A549 (cell line): ENCODE measurements around the gene IL2. TPM values are rescaled to one million over a fixed set of nuclear protein-coding genes. Genes with fewer than 3 reads are reported as not detected.

Experiments used
- ATAC-seq, 2 experiments: fragments of 200-7000 bp in 1 of 2; fragments of >200 bp in 1 of 2; cut with Nextera tagmentation in 1 of 2; cut with Tn5 transposase in 1 of 2; 3 replicates each; pipeline versions ENCODE4 v1.8.0 to v1.9.1; 2018 to 2020; ENCODE audit warnings: mild to moderate bottlenecking in 1 of 2, moderate library complexity in 1 of 2
- CTCF ChIA-PET: fragments of 300-600 bp; sonication (Branson Sonifier 250); formaldehyde crosslinking; extraction: SDS; loops from one replicate; lab custom pipeline; 2021; ENCODE audit warnings: antibody characterized with exemption, inconsistent platforms; lab: Yijun Ruan, JAX
- POLR2A ChIA-PET: fragments of 350-600 bp; formaldehyde crosslinking; extraction: SDS; loops from one replicate; lab custom pipeline; 2021; ENCODE audit warnings: antibody characterized with exemption, inconsistent platforms; lab: Yijun Ruan, JAX
- DNase-seq, 2 experiments: peaks; one replicate each; pipeline versions ENCODE4 v3.0.0 to v3.0.0-alpha.2; 2011 to 2016; ENCODE audit warnings: low read depth in 1 of 2, low spot score in 1 of 2
- FAIRE-seq: peaks from 2 replicates; lab custom pipeline; 2011; peaks lifted over from hg19 to GRCh38; lab: Jason Lieb, UNC
- H3K27ac ChIP-seq, 2 experiments: fragments of >200 bp; sonication (Bioruptor Twin); formaldehyde crosslinking; 3 replicates each; pipeline ENCODE4 v1.5.1; 2016 to 2017
- H3K4me1 ChIP-seq: fragments of >200 bp; sonication (Bioruptor Twin); formaldehyde crosslinking; 3 replicates; pipeline ENCODE4 v1.6.1; 2016
- H3K4me2 ChIP-seq: fragments of >200 bp; sonication (Bioruptor Twin); formaldehyde crosslinking; 3 replicates; pipeline ENCODE4 v1.6.1; 2016
- H3K4me3 ChIP-seq: fragments of >200 bp; sonication (Bioruptor Twin); formaldehyde crosslinking; 3 replicates; pipeline ENCODE4 v1.5.1; 2016
- H3K9me3 ChIP-seq: fragments of >200 bp; sonication (Bioruptor Twin); formaldehyde crosslinking; 3 replicates; pipeline ENCODE4 v1.6.1; 2016
- CBX8 ChIP-seq: fragments of 200-600 bp; sonication (generic); IDR thresholded peaks from 2 replicates; pipeline ENCODE4 v1.6.1; 2016
- CHD2 ChIP-seq: fragments of 150-350 bp; IDR thresholded peaks from 2 replicates; pipeline ENCODE4 v1.6.1; 2014; ENCODE audit warnings: low read length; ENCODE audit not compliant: partially characterized antibody
- EHMT2 ChIP-seq: fragments of 200-600 bp; sonication (generic); IDR thresholded peaks from 2 replicates; pipeline ENCODE4 v1.6.1; 2016; ENCODE audit warnings: antibody characterized with exemption, low read depth, mild to moderate bottlenecking, moderate library complexity
- ESRRA ChIP-seq: fragments of 150-350 bp; IDR thresholded peaks from 2 replicates; pipeline ENCODE4 v1.6.1; 2014; ENCODE audit warnings: mild to moderate bottlenecking, low read length, borderline replicate concordance
- FOSB ChIP-seq: fragments of 250-450 bp; sonication (Bioruptor Pico); IDR thresholded peaks from 2 replicates; pipeline ENCODE4 v1.5.0; 2020; ENCODE audit warnings: mild to moderate bottlenecking, moderate library complexity
- FOSL2 ChIP-seq, 2 experiments: fragments of 450-650 bp in 1 of 2; fragments of >200 bp in 1 of 2; sonication (Bioruptor Twin) in 1 of 2; formaldehyde crosslinking; IDR thresholded peaks; 2 replicates each; pipeline versions ENCODE4 v1.5.0 to v1.6.1; 2016 to 2020; ENCODE audit warnings: mild to moderate bottlenecking in 1 of 2, moderate library complexity in 1 of 2
- GATA3 ChIP-seq: IDR thresholded peaks from 2 replicates; pipeline ENCODE4 v1.6.1; 2012; ENCODE audit warnings: borderline replicate concordance
- HEYL ChIP-seq: fragments of 250-450 bp; sonication (Bioruptor Pico); IDR thresholded peaks from 2 replicates; pipeline ENCODE4 v1.8.0; 2021; ENCODE audit warnings: mild to moderate bottlenecking, moderate library complexity
- HMGXB4 ChIP-seq: fragments of 250-450 bp; sonication (Bioruptor Pico); IDR thresholded peaks from 2 replicates; pipeline ENCODE4 v1.5.0; 2021; ENCODE audit warnings: mild to moderate bottlenecking, moderate library complexity, borderline replicate concordance
- JUN ChIP-seq, 2 experiments: fragments of >200 bp; sonication (Bioruptor Twin); formaldehyde crosslinking; IDR thresholded peaks; 2 replicates in 1 of 2; 3 replicates in 1 of 2; pipeline ENCODE4 v1.6.1; 2016 to 2017
- JUNB ChIP-seq: fragments of >200 bp; sonication (Bioruptor Twin); formaldehyde crosslinking; IDR thresholded peaks from 2 replicates; pipeline ENCODE4 v1.6.1; 2016
- MAZ ChIP-seq: fragments of 150-350 bp; IDR thresholded peaks from 2 replicates; pipeline ENCODE4 v1.6.1; 2014; ENCODE audit warnings: antibody characterized with exemption, low read depth, low read length, borderline replicate concordance
- MYC ChIP-seq: IDR thresholded peaks from 2 replicates; pipeline ENCODE4 v1.6.1; 2012; ENCODE audit warnings: mild to moderate bottlenecking, inconsistent platforms, low read length, improper control_type of control experiment, borderline replicate concordance
- NPAS2 ChIP-seq: fragments of 250-450 bp; sonication (Bioruptor Pico); IDR thresholded peaks from 2 replicates; pipeline ENCODE4 v1.8.0; 2022; ENCODE audit warnings: mild to moderate bottlenecking, moderate library complexity, borderline replicate concordance
- NR3C1 ChIP-seq: fragments of >200 bp; sonication (Bioruptor Twin); formaldehyde crosslinking; IDR thresholded peaks from 3 replicates; pipeline ENCODE4 v1.6.1; 2017
- PHF8 ChIP-seq: fragments of 200-600 bp; sonication (generic); IDR thresholded peaks from 2 replicates; pipeline ENCODE4 v1.6.1; 2016; ENCODE audit warnings: low read depth, mild to moderate bottlenecking, antibody characterized with exemption, moderate library complexity, borderline replicate concordance
- POLR2A ChIP-seq: IDR thresholded peaks from 2 replicates; pipeline ENCODE4 v1.6.1; 2012; ENCODE audit warnings: mild to moderate bottlenecking, low read length
- RAD21 ChIP-seq, 2 experiments: fragments of >200 bp in 1 of 2; sonication (Bioruptor Twin) in 1 of 2; formaldehyde crosslinking in 1 of 2; IDR thresholded peaks in 1 of 2; conservative IDR thresholded peaks in 1 of 2; 2 replicates in 1 of 2; 3 replicates in 1 of 2; pipeline ENCODE4 v1.6.1; 2012 to 2018; ENCODE audit warnings: inconsistent platforms in 1 of 2
- RNF2 ChIP-seq: fragments of 200-600 bp; sonication (generic); IDR thresholded peaks from 2 replicates; pipeline ENCODE4 v1.6.1; 2016; ENCODE audit warnings: low read depth, mild to moderate bottlenecking, antibody characterized with exemption, moderate library complexity, borderline replicate concordance
- SMC3 ChIP-seq: fragments of >200 bp; sonication (Bioruptor Twin); formaldehyde crosslinking; IDR thresholded peaks from 3 replicates; pipeline ENCODE4 v1.6.1; 2018; ENCODE audit warnings: inconsistent platforms
- SREBF2 ChIP-seq: fragments of 450-650 bp; IDR thresholded peaks from 2 replicates; pipeline ENCODE4 v1.6.1; 2014; ENCODE audit warnings: mild to moderate bottlenecking, moderate library complexity
- TP53 ChIP-seq: fragments of 250-450 bp; sonication (Bioruptor Pico); IDR thresholded peaks from 2 replicates; pipeline ENCODE4 v1.5.0; 2021; ENCODE audit warnings: mild to moderate bottlenecking, moderate library complexity
- ZSCAN20 ChIP-seq: fragments of 250-450 bp; sonication (Bioruptor Pico); IDR thresholded peaks from 2 replicates; pipeline ENCODE4 v1.8.0; 2022; ENCODE audit warnings: mild to moderate bottlenecking, moderate library complexity
- WGBS: methylation state at CpG from one replicate; pipeline ENCODE4 v1.1.6; 2017; ENCODE audit errors: missing lambda C conversion rate; 5-methylcytosine and 5-hydroxymethylcytosine counted together
- polyA plus RNA-seq, 4 experiments: library from polyadenylated mRNA; depleted of rRNA in 3 of 4; stranded (reverse); fragments of >200 nt; fragmentation: RNase III in 1 of 4; extraction: RNeasy Plus Mini Kit Qiagen cat#74134 plus additional on column Dnase treatment in 1 of 4; gene quantifications; 2 replicates in 3 of 4; 3 replicates in 1 of 4; pipeline ENCODE4 v1.2.3, GENCODE V29; 2011 to 2017
- TF ChIP-seq, protein P1 (sequence below): fragments of >200 bp; sonication (Bioruptor Twin); formaldehyde crosslinking; IDR thresholded peaks from 3 replicates; pipeline ENCODE4 v1.6.1; 2016
- TF ChIP-seq, protein P2 (sequence below): IDR thresholded peaks from 2 replicates; pipeline ENCODE4 v1.6.1; 2012
- TF ChIP-seq, protein P3 (sequence below): fragments of >200 bp; sonication (Bioruptor Twin); formaldehyde crosslinking; IDR thresholded peaks from 3 replicates; pipeline ENCODE4 v1.5.1; 2016
- TF ChIP-seq, protein P4 (sequence below): fragments of >200 bp; sonication (Bioruptor Twin); formaldehyde crosslinking; IDR thresholded peaks from 2 replicates; pipeline ENCODE4 v1.6.1; 2016

IL2 gene
- polyA plus RNA-seq, 2 of the 4 experiments (the other 2 are of a cell fraction) = not detected

DNA sequence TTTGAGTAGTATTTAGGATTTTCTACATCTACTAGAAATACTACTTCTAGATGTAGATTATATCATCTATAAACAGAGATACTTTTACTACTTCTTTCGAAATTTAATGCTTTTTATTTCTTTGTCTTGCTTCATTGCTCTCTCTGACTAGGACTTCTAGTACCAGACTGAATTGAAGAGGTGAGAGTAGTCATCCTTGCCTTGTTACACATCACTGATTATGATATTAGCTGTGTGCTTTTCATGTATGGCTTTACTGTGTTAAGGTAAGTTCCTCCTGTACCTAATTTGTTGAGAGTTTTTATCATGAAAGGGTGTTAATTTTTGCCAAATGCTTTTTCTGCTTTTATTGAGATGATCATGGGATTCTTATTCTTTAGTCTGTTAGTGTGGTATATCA is 19.6 kb upstream of the IL2 start:
- TF ChIP-seq MAZ = no peak
- no peak for TF ChIP-seq SREBF2
- no peak for TF ChIP-seq POLR2A
- TF ChIP-seq NR3C1 = no peak
- no peak for TF ChIP-seq ESRRA
- no peak for TF ChIP-seq JUN (IDR thresholded peaks at IDR 0.05)
- TF ChIP-seq RAD21 (conservative IDR thresholded peaks at IDR 0.05 in 1 of 2, IDR thresholded peaks at IDR 0.05 in 1 of 2) = no peak
- TF ChIP-seq, protein P1, sequence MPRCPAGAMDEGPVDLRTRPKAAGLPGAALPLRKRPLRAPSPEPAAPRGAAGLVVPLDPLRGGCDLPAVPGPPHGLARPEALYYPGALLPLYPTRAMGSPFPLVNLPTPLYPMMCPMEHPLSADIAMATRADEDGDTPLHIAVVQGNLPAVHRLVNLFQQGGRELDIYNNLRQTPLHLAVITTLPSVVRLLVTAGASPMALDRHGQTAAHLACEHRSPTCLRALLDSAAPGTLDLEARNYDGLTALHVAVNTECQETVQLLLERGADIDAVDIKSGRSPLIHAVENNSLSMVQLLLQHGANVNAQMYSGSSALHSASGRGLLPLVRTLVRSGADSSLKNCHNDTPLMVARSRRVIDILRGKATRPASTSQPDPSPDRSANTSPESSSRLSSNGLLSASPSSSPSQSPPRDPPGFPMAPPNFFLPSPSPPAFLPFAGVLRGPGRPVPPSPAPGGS = no peak
- TF ChIP-seq ZSCAN20 (CRISPR knock-in tag) = no peak
- TF ChIP-seq CBX8 = no peak
- TF ChIP-seq FOSL2 (IDR thresholded peaks at IDR 0.05) = no peak
- no peak for TF ChIP-seq FOSL2 (CRISPR knock-in tag; IDR thresholded peaks at IDR 0.05)
- TF ChIP-seq, all 56 proteins: peak for 0
- FAIRE-seq (no peak), DNase-seq (no peak), ATAC-seq (no peak)
- Histone ChIP-seq H3K4me2 (no peak overlapping the region), H3K27ac (no peak overlapping the region), H3K9me3 (no peaks in the 10 kb centered on the region), H3K4me3 (no peak overlapping the region), H3K4me1 (no peaks in the 10 kb centered on the region)
- CTCF ChIA-PET = no interaction called here
- POLR2A ChIA-PET = no interaction called here
- WGBS = 10% methylated on average over 1 of the region's 1 CpG

DNA sequence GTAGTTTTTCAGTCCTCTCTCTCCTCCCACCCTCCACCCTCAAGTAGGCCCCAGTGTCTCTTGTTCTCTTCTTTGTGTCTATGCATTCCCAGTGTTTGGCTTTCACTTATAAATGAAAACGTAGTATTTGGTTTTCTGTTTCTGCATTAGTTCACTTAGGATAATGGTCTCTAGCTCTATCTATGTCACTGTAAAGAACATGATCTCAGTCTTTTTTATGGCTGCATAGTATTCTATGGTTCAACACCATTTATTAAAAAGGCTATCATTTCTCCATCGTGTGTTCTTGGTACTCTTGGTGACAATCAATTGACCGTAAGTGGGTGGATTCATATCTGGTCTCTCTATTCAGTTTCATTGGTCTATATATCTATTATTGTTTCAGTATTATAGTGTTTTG is 18.7 kb upstream of the IL2 start:
- no peak for DNase-seq
- TF ChIP-seq CHD2 (no peak), TP53 (no peak), RAD21 (conservative IDR thresholded peaks at IDR 0.05 in 1 of 2, IDR thresholded peaks at IDR 0.05 in 1 of 2) (no peak), PHF8 (no peak), JUNB (no peak), HEYL (CRISPR knock-in tag) (no peak)
- TF ChIP-seq, protein P2, sequence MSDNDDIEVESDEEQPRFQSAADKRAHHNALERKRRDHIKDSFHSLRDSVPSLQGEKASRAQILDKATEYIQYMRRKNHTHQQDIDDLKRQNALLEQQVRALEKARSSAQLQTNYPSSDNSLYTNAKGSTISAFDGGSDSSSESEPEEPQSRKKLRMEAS = no peak
- TF ChIP-seq, protein P1 = no peak
- TF ChIP-seq, protein P3, sequence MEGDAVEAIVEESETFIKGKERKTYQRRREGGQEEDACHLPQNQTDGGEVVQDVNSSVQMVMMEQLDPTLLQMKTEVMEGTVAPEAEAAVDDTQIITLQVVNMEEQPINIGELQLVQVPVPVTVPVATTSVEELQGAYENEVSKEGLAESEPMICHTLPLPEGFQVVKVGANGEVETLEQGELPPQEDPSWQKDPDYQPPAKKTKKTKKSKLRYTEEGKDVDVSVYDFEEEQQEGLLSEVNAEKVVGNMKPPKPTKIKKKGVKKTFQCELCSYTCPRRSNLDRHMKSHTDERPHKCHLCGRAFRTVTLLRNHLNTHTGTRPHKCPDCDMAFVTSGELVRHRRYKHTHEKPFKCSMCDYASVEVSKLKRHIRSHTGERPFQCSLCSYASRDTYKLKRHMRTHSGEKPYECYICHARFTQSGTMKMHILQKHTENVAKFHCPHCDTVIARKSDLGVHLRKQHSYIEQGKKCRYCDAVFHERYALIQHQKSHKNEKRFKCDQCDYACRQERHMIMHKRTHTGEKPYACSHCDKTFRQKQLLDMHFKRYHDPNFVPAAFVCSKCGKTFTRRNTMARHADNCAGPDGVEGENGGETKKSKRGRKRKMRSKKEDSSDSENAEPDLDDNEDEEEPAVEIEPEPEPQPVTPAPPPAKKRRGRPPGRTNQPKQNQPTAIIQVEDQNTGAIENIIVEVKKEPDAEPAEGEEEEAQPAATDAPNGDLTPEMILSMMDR = no peak
- TF ChIP-seq, all 56 proteins: peak for 0
- Histone ChIP-seq H3K9me3 (no peaks in the 10 kb centered on the region), H3K4me3 (no peak overlapping the region), H3K4me1 (no peaks in the 10 kb centered on the region), H3K27ac (no peak overlapping the region), H3K4me2 (no peak overlapping the region)
- ChIA-PET CTCF (no interaction called here), POLR2A (no interaction called here)
- FAIRE-seq (no peak), ATAC-seq (no peak)
- 24% methylated on average over 3 of the region's 3 CpGs for WGBS

DNA sequence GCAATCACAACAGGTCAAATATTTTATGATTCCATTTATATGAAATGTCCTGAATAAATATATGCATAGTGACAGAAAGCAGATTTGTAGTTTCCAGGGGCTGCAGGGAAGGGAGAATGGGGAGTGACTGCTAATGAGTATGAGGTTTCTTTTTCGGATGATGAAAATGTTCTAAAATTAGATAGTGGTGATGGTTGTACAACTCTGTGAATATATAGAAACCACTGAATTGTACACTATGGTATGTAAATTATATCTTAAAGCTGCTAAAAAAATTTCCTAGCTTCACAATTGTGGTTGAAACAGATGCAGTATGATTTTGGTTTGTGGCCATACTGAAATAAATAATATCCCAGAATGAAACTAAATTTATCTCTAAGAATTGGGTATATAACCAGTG is 12.9 kb upstream of the IL2 start:
- no peak overlapping the region for H3K27ac ChIP-seq
- no peak for ATAC-seq
- H3K4me3 ChIP-seq = no peak overlapping the region
- WGBS = 77% methylated on average over 1 of the region's 1 CpG
- no peaks in the 10 kb centered on the region for H3K9me3 ChIP-seq
- no peak for FAIRE-seq
- ChIA-PET POLR2A (no interaction called here), CTCF (no interaction called here)
- H3K4me1 ChIP-seq = no peaks in the 10 kb centered on the region
- no peak overlapping the region for H3K4me2 ChIP-seq
- no peak for DNase-seq
- TF ChIP-seq FOSB (no peak), MYC (no peak), TP53 (no peak), GATA3 (no peak), NPAS2 (CRISPR knock-in tag) (no peak), CBX8 (no peak), HMGXB4 (CRISPR knock-in tag) (no peak), CHD2 (no peak), EHMT2 (no peak), PHF8 (no peak), JUNB (no peak), RNF2 (no peak), ESRRA (no peak), SMC3 (no peak)
- TF ChIP-seq, protein P1 = no peak
- TF ChIP-seq, protein P4, sequence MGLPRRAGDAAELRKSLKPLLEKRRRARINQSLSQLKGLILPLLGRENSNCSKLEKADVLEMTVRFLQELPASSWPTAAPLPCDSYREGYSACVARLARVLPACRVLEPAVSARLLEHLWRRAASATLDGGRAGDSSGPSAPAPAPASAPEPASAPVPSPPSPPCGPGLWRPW = no peak
